Tibial nerve (tissue), 4 donors: Measurements from ENCODE around the gene RPS8.

Experiments
- CTCF ChIP-seq, 5 experiments: fragments of 200-600 bp in 3 of 5; fragments of 450-650 bp in 2 of 5; sonication (generic) in 3 of 5; IDR thresholded peaks; one replicate each; pipeline ENCODE4 v1.5.1; 2016 to 2019; ENCODE audit warnings: antibody characterized with exemption in 5 of 5, mild to moderate bottlenecking in 3 of 5, moderate library complexity in 2 of 5
- EP300 ChIP-seq, 2 donors: sonication (generic); formaldehyde crosslinking; IDR thresholded peaks; one replicate each; pipeline ENCODE4 v1.6.1; 2017; ENCODE audit warnings: antibody characterized with exemption in 2 of 2, mild to moderate bottlenecking in 1 of 2
- POLR2A ChIP-seq, 2 donors: fragments of 450-650 bp; IDR thresholded peaks; one replicate each; pipeline ENCODE4 v1.6.1; 2017; ENCODE audit warnings: antibody characterized with exemption in 2 of 2, mild to moderate bottlenecking in 2 of 2, moderate library complexity in 2 of 2

GRCh38 chr1:44786138-44786840 is 10.9 kb downstream of the RPS8 start:
- TF ChIP-seq CTCF (IDR thresholded peaks at IDR 0.05) (peak; percentile 98 to 100 (median 99)), POLR2A (IDR thresholded peaks at IDR 0.05) (peak in 1 of 2 donors; percentile 14), EP300 (IDR thresholded peaks at IDR 0.05) (peak in 1 of 2 donors; percentile 51)
